HCT116 (cell line): ENCODE measurements around the gene WDR64. TPM values are rescaled to one million over a fixed set of nuclear protein-coding genes. Genes with fewer than 3 reads are reported as not detected.

Source experiments
- ATAC-seq: fragments of 200-7000 bp; cut with Tn5 transposase; 2 replicates; pipeline ENCODE4 v1.9.1; 2020; ENCODE audit warnings: mild to moderate bottlenecking, moderate library complexity
- BruUV-seq: library from RNA; stranded (reverse); fragments of 400-500 nt; replicated peaks from 2 replicates; lab custom pipeline; 2021; lab: Mats Ljungman, UMichigan
- CTCF ChIA-PET: fragments of 300-600 bp; sonication (Branson Sonifier 250); formaldehyde crosslinking; loops from one replicate; lab custom pipeline; 2021; ENCODE audit warnings: antibody characterized with exemption; lab: Charles Lee
- POLR2A ChIA-PET: fragments of 300-600, 350-600 bp; sonication (Branson Sonifier 250); formaldehyde crosslinking; loops from one replicate; lab custom pipeline; 2021; ENCODE audit warnings: antibody characterized with exemption; lab: Charles Lee
- RAD21 ChIA-PET, 2 experiments: fragments of 300-600 bp; sonication (Branson Sonifier 250); formaldehyde crosslinking; loops; one replicate each; lab custom pipeline; 2023; ENCODE audit warnings: low total read pairs in 2 of 2; ENCODE audit not compliant: uncharacterized antibody in 2 of 2, unreplicated experiment in 2 of 2, low non-redundant PET in 1 of 2; lab: Charles Lee
- DNase-seq: peaks from one replicate; pipeline ENCODE4 v3.0.0-alpha.2; 2010; ENCODE audit warnings: low read depth, low spot score
- H2AFZ ChIP-seq: fragments of 200-600 bp; shearing (Covaris generic), sonication (generic); 2 replicates; pipeline ENCODE4 v1.6.1; 2017; ENCODE audit warnings: low read depth, mixed run types, mixed read lengths, antibody characterized with exemption, low read length; ENCODE audit not compliant: poor library complexity, severe bottlenecking
- H3K27ac ChIP-seq: 2 replicates; pipeline ENCODE4 v1.5.1; 2012; ENCODE audit warnings: low read depth, low read length
- H3K27me3 ChIP-seq: fragments of 200-600 bp; sonication (generic); 2 replicates; pipeline ENCODE4 v1.6.1; 2016; ENCODE audit warnings: mixed run types, low read length, mixed read lengths; ENCODE audit not compliant: insufficient read depth
- H3K36me3 ChIP-seq, 2 experiments: fragments of 200-500 bp in 1 of 2; fragments of 200-600 bp in 1 of 2; sonication (Bioruptor generic) in 1 of 2; sonication (generic) in 1 of 2; 2 replicates each; pipeline versions ENCODE4 v1.5.1 to v1.6.1; 2014 to 2016; ENCODE audit warnings: low read length in 2 of 2, inconsistent platforms in 1 of 2, mixed read lengths in 1 of 2, mixed run types in 1 of 2; ENCODE audit not compliant: insufficient read depth in 2 of 2, control insufficient read depth in 1 of 2
- H3K4me1 ChIP-seq, 2 experiments: fragments of 200-600 bp in 1 of 2; sonication (generic) in 1 of 2; 2 replicates each; pipeline versions ENCODE4 v1.5.1 to v1.6.1; 2012 to 2017; ENCODE audit warnings: low read length in 2 of 2, inconsistent platforms in 1 of 2, mild to moderate bottlenecking in 1 of 2, mixed read lengths in 1 of 2, mixed run types in 1 of 2, moderate library complexity in 1 of 2; ENCODE audit not compliant: insufficient read depth in 2 of 2, control insufficient read depth in 1 of 2
- H3K4me2 ChIP-seq: fragments of 200-600 bp; sonication (generic); 2 replicates; pipeline ENCODE4 v1.6.1; 2017; ENCODE audit warnings: mixed run types, low read length, mixed read lengths
- H3K4me3 ChIP-seq, 2 experiments: fragments of 200-600 bp in 1 of 2; sonication (generic) in 1 of 2; replicated peaks in 1 of 2; 2 replicates each; pipeline ENCODE4 v1.5.1; 2011 to 2016; ENCODE audit warnings: low read length in 2 of 2, control low read depth in 1 of 2, low read depth in 1 of 2, mild to moderate bottlenecking in 1 of 2, mixed read lengths in 1 of 2, mixed run types in 1 of 2
- H3K79me2 ChIP-seq: fragments of 200-600 bp; sonication (generic); 2 replicates; pipeline ENCODE4 v1.6.1; 2017; ENCODE audit warnings: mild to moderate bottlenecking, mixed run types, low read length, moderate library complexity, mixed read lengths; ENCODE audit not compliant: insufficient read depth
- H3K9ac ChIP-seq: fragments of 200-600 bp; sonication (generic); 2 replicates; pipeline ENCODE4 v1.6.1; 2016; ENCODE audit warnings: low read length, mixed read lengths
- H3K9me2 ChIP-seq: fragments of 200-600 bp; sonication (generic), shearing (Covaris generic); 2 replicates; pipeline ENCODE4 v1.6.1; 2017; ENCODE audit warnings: mixed run types, mild to moderate bottlenecking, moderate library complexity; ENCODE audit not compliant: insufficient read depth
- H3K9me3 ChIP-seq, 2 experiments: fragments of 200-500 bp in 1 of 2; fragments of 200-600 bp in 1 of 2; sonication (Bioruptor generic) in 1 of 2; sonication (generic) in 1 of 2; 2 replicates each; pipeline ENCODE4 v1.6.1; 2014 to 2017; ENCODE audit warnings: low read length in 2 of 2, mixed read lengths in 2 of 2, inconsistent platforms in 1 of 2, low read depth in 1 of 2, mild to moderate bottlenecking in 1 of 2, mixed run types in 1 of 2, moderate library complexity in 1 of 2; ENCODE audit not compliant: control insufficient read depth in 1 of 2, insufficient read depth in 1 of 2
- H4K20me1 ChIP-seq: fragments of 200-600 bp; sonication (generic), shearing (Covaris generic); 2 replicates; pipeline ENCODE4 v1.6.1; 2017; ENCODE audit warnings: mixed run types, mild to moderate bottlenecking, moderate library complexity; ENCODE audit not compliant: insufficient read depth
- CTCF ChIP-seq, 3 experiments: fragments of 200-600 bp in 1 of 3; sonication (generic) in 1 of 3; IDR thresholded peaks in 2 of 3; conservative IDR thresholded peaks in 1 of 3; 2 replicates each; pipeline ENCODE4 v1.5.1; 2012 to 2017; ENCODE audit warnings: low read depth in 2 of 3, low read length in 2 of 3, antibody characterized with exemption in 1 of 3, borderline replicate concordance in 1 of 3, control low read depth in 1 of 3, mild to moderate bottlenecking in 1 of 3, mixed read lengths in 1 of 3, mixed run types in 1 of 3, moderate library complexity in 1 of 3; ENCODE audit not compliant: insufficient read depth in 1 of 3
- EGR1 ChIP-seq: IDR thresholded peaks from 2 replicates; pipeline ENCODE4 v1.6.1; 2012; ENCODE audit warnings: low read depth
- ELF1 ChIP-seq: IDR thresholded peaks from 2 replicates; pipeline ENCODE4 v1.6.1; 2012; ENCODE audit warnings: low read depth, borderline replicate concordance
- FOSL1 ChIP-seq: IDR thresholded peaks from 2 replicates; pipeline ENCODE4 v1.6.1; 2012; ENCODE audit warnings: low read depth
- JUND ChIP-seq: IDR thresholded peaks from 2 replicates; pipeline ENCODE4 v1.6.1; 2012
- POLR2AphosphoS5 ChIP-seq: IDR thresholded peaks from 2 replicates; pipeline ENCODE4 v1.6.1; 2011; ENCODE audit warnings: mild to moderate bottlenecking, low read depth, low read length, moderate library complexity
- RAD21 ChIP-seq: IDR thresholded peaks from 2 replicates; pipeline ENCODE4 v1.6.1; 2012; ENCODE audit warnings: low read depth, mild to moderate bottlenecking
- REST ChIP-seq: IDR thresholded peaks from 2 replicates; pipeline ENCODE4 v1.6.1; 2012; ENCODE audit warnings: low read depth
- SIN3A ChIP-seq: IDR thresholded peaks from 2 replicates; pipeline ENCODE4 v1.6.1; 2012; ENCODE audit warnings: low read depth
- YY1 ChIP-seq: IDR thresholded peaks from 2 replicates; pipeline ENCODE4 v1.6.1; 2011; ENCODE audit warnings: low read length, low read depth, moderate library complexity, mild to moderate bottlenecking; ENCODE audit not compliant: insufficient replicate concordance; ENCODE audit errors: extremely low read depth
- ZFX ChIP-seq: fragments of 450-650 bp; IDR thresholded peaks from 2 replicates; pipeline ENCODE4 v1.6.1; 2017
- ZNF274 ChIP-seq: fragments of 200-500 bp; sonication (Bioruptor generic); IDR thresholded peaks from 2 replicates; pipeline ENCODE4 v1.6.1; 2014; ENCODE audit warnings: mild to moderate bottlenecking, low read depth, low read length, inconsistent platforms
- intact Hi-C: fragments of 100-400 bp; cut with micrococcal nuclease; formaldehyde crosslinking; loops from 2 replicates; pipeline ENCODE4 v1.10.0; 2022
- total RNA-seq: library from RNA; stranded (reverse); gene quantifications from one replicate; pipeline ENCODE4 v1.2.1, GENCODE V29; 2021; ENCODE audit not compliant: unreplicated experiment
- TF ChIP-seq, protein P1 (sequence below): IDR thresholded peaks from 2 replicates; pipeline ENCODE4 v1.6.1; 2012

Gene WDR64
- total RNA-seq, 1 experiment from 2014 or later = not detected

DNA sequence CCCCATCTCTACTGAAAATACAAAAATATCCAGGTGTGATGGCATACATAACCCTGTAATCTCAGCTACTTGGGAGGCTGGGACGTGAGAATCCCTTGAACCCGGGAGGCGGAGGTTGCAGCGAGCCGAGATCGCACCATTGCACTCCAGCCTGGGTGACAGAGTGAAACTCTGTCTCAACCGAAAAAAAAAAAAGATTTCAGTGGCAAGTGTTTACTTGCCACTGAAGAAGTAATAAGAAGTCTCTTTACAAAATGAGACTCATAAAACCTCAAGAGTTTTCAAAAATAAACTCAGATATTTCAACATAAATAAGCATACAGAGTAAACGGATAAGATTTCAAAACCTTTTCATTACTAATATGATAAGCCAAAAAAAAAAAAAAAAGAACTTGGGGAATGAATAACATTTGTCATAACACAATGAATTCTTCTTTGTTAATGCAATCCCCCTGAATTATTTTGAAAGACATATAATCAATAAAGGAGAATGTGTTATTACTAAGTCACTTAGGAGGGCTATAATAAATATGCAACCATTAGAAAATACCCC is 161.8 kb downstream of the WDR64 start:
- no peaks in the 10 kb centered on the region for H3K4me1 ChIP-seq
- no peak for TF ChIP-seq SIN3A
- DNase-seq = no peak
- no peaks in the 10 kb centered on the region for H3K79me2 ChIP-seq
- BruUV-seq = no TSS peak
- H3K36me3 ChIP-seq = no peaks in the 10 kb centered on the region
- H3K27ac ChIP-seq = no peak overlapping the region
- POLR2A ChIA-PET = no interaction called here
- H3K27me3 ChIP-seq = no peaks in the 10 kb centered on the region
- CTCF ChIA-PET = no interaction called here
- H4K20me1 ChIP-seq = no peaks in the 10 kb centered on the region
- ATAC-seq = no peak
- RAD21 ChIA-PET = interaction anchor here in 1 of 2 experiments (0.7 kb wide), 1 partner anchor 173 kb away, joined by 4 read pairs; no protein-coding TSS in a partner anchor
- no peak overlapping the region for H2AFZ ChIP-seq
- H3K9me2 ChIP-seq = no peaks in the 10 kb centered on the region
- H3K9me3 ChIP-seq = no peaks in the 10 kb centered on the region
- no peak overlapping the region for H3K4me2 ChIP-seq
- intact Hi-C loops = no loop called here
- H3K9ac ChIP-seq = no peak overlapping the region
- H3K4me3 ChIP-seq = no peak overlapping the region

DNA sequence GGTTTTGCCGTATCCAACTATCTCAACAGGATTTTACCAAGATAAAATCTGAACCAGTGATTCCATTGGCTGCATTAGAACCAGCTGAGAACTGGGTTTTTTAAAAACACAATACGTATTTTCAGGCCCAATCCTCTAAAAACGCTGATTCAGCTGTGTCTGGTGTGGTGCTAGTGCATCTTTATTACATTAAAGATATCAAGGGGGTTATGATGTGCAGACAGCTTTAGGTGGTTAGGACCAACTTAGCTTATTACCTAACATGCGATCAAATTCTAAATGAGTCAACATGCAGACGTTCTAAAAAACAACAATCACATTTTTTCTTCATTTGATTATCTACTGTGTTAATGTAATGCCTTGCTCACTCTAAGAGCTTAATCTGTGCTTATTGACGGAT is 163.9 kb downstream of the WDR64 start:
- Histone ChIP-seq H3K27me3 (no peaks in the 10 kb centered on the region), H3K9ac (no peak overlapping the region), H3K36me3 (no peaks in the 10 kb centered on the region), H3K9me2 (no peaks in the 10 kb centered on the region), H3K9me3 (no peaks in the 10 kb centered on the region), H3K27ac (no peak overlapping the region), H3K4me2 (no peak overlapping the region), H3K4me1 (no peaks in the 10 kb centered on the region), H2AFZ (no peak overlapping the region), H3K4me3 (no peak overlapping the region), H3K79me2 (no peaks in the 10 kb centered on the region), H4K20me1 (no peaks in the 10 kb centered on the region)
- intact Hi-C loops = no loop called here
- POLR2A ChIA-PET = no interaction called here
- no TSS peak for BruUV-seq
- ATAC-seq = no peak
- RAD21 ChIA-PET = interaction anchor here in 1 of 2 experiments (0.7 kb wide), 1 partner anchor 197 kb away, joined by 5 read pairs; no protein-coding TSS in a partner anchor
- no peak for DNase-seq
- CTCF ChIA-PET = no interaction called here
- TF ChIP-seq, protein P1, sequence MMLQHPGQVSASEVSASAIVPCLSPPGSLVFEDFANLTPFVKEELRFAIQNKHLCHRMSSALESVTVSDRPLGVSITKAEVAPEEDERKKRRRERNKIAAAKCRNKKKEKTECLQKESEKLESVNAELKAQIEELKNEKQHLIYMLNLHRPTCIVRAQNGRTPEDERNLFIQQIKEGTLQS = no peak
- TF ChIP-seq ZNF274 (no peak), POLR2AphosphoS5 (no peak), YY1 (no peak), ELF1 (no peak), ZFX (no peak), FOSL1 (no peak), JUND (no peak), RAD21 (no peak), EGR1 (no peak), CTCF (IDR thresholded peaks at IDR 0.05 in 2 of 3, conservative IDR thresholded peaks at IDR 0.05 in 1 of 3; ENCODE audit: borderline replicate concordance in 1 of 3, insufficient read depth in 1 of 3, low read depth in 2 of 3, low read length in 2 of 3) (no peak), REST (no peak)
